ENCODE measurements around the gene CDC25A.

Gene CDC25A

DNA sequence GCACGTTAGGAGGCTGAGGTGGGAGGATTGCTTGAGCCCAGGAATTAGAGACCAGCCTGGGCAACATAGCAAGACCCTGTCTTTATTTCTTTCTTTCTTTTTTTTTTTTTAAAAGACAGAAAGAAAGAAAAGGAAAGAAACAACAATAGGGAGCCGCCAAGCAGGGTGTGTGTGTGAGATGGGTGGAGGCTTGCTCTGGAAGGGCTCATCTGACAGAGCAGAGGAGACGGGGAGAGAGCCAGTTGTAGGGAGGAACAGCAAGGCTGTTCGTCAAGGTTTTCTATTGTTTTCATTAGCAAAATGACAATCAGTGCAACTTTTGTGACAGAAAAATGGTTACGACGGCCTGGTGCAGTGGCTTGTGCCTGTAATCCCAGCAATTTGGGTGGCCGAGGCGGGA, 69.3 kb downstream of the CDC25A start:
- TF ChIP-seq, protein P1, sequence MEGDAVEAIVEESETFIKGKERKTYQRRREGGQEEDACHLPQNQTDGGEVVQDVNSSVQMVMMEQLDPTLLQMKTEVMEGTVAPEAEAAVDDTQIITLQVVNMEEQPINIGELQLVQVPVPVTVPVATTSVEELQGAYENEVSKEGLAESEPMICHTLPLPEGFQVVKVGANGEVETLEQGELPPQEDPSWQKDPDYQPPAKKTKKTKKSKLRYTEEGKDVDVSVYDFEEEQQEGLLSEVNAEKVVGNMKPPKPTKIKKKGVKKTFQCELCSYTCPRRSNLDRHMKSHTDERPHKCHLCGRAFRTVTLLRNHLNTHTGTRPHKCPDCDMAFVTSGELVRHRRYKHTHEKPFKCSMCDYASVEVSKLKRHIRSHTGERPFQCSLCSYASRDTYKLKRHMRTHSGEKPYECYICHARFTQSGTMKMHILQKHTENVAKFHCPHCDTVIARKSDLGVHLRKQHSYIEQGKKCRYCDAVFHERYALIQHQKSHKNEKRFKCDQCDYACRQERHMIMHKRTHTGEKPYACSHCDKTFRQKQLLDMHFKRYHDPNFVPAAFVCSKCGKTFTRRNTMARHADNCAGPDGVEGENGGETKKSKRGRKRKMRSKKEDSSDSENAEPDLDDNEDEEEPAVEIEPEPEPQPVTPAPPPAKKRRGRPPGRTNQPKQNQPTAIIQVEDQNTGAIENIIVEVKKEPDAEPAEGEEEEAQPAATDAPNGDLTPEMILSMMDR (IDR thresholded peaks at IDR 0.05; ENCODE audit: insufficient read depth, low read depth, low read length, missing control alignments), result no peak
- H3K4me3 ChIP-seq (ENCODE audit: low read depth, low read length), result no peak overlapping the region
- DNase-seq (ENCODE audit: low read depth), result no peak

DNA sequence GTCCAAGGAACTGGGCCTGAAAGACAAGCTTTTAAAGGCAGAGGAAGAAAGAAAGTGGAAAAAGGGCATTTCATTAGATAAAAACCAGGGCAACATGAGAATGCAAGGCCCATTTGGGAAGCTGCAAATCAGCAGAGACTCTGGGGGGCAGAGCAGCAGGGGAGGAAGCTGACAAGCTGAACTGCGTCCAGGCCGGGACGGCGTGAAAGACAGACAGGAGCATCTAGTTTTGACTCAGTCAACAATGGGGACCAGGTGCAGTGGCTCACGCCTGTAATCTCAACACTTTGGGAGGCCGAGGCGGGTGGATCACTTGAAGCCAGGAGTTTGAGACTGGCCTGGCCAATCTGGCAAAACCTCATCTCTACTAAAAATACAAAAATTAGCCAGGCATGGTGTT, 69.9 kb downstream of the CDC25A start:
- no peak overlapping the region for H3K4me3 ChIP-seq (ENCODE audit: low read depth, low read length)
- DNase-seq (ENCODE audit: low read depth), result peak; percentile 26
- TF ChIP-seq, protein P1 (IDR thresholded peaks at IDR 0.05; ENCODE audit: insufficient read depth, low read depth, low read length, missing control alignments), result no peak

DNA sequence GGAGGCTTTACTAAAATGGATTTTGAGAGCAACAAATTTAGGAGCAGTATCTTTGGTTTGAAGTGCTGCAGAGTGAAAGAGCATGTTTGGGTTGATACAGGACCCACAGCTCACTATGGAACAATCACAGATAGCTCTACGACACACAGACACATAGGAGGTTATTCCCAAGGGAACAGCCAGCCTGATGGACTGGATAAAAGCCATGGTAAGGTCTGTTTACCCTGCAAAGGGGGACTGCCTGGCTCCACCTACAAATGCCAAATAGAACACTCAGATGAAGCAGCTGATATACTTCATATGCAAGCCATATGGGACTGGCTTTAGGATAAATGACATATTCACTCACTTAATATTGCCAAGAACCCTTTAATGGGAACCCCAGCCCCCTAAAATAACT, 75.4 kb downstream of the CDC25A start:
- peak overlapping the region; percentile 38 for H3K4me3 ChIP-seq (ENCODE audit: low read depth, low read length)
- DNase-seq (ENCODE audit: low read depth), result no peak
- TF ChIP-seq, protein P1 (IDR thresholded peaks at IDR 0.05; ENCODE audit: insufficient read depth, low read depth, low read length, missing control alignments), result no peak

DNA sequence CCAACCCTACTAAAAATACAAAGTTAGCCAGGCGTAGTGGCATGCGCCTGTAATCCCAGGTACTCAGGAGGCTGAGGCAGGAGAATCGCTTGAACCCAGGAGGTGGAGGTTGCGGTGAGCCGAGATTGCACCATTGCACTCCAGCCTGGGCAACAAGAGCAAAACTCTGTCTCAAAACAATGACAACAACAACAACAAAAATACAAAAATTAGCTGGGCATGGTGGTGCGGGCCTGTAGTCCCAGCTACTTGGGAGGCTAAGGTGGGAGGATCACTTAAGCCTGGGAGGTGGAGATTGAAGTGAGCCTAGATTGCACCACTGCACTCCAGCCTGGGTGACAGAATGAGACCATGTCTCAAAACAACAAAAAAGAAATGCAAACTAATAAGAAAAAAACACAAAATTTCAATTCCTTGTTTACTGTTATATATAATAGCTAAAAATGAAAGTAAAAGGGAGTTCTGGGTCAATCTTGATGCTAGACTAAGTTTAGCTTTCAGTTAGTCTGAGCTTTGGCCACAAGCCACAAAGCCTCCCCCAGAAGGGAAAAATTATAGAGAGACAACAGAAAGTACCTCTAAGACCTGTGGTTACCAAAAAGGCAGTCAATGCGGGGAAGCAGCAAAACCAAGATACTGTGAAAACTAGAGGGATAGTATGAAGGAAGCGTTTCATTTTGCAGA, 76.0 kb downstream of the CDC25A start:
- peak overlapping the region; percentile 38 for H3K4me3 ChIP-seq (ENCODE audit: low read depth, low read length)
- DNase-seq (ENCODE audit: low read depth), result peak; percentile 91

DNA sequence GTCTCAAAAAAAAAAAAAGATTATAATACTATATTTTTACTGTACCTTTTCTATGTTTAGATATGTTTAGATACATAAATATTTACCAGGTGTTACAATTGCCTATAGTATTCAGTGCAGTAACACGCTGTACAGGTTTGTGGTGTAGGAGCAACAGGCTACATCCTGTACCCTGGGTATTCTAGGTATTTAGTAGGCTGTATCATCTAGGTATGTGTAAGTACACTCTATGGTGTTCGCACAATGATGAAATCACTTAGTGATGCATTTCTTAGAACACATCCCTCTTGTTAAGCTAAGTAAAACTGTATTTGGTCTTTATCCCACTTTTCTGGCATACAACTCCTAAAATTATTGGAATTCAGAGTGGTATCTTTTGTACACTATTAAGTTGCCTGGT, 77.8 kb downstream of the CDC25A start:
- DNase-seq (ENCODE audit: low read depth), result no peak
- no peak overlapping the region for H3K4me3 ChIP-seq (ENCODE audit: low read depth, low read length)
- TF ChIP-seq, protein P1 (IDR thresholded peaks at IDR 0.05; ENCODE audit: insufficient read depth, low read depth, low read length, missing control alignments), result no peak

DNA sequence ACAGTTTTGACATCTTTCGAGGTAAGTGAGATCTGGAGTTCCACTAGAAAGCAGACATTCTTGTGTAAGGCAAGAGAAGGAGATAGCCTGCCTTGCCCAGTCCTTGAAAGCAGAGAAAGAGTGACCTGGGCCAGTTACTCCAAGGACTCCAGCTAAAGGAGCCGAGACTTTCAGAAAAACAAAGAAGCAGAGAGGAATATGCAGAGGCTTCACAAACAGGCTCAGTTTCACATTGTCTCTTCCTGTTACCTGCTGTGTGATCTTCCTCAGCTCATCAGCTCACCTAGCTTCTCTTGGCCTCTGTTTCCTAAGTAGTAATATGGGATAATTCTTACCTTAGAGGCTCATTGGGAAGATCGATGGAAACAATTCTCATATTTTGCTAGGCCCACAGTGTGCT, 81.0 kb downstream of the CDC25A start:
- DNase-seq (ENCODE audit: low read depth), result no peak
- TF ChIP-seq, protein P1 (IDR thresholded peaks at IDR 0.05; ENCODE audit: insufficient read depth, low read depth, low read length, missing control alignments), result no peak
- no peak overlapping the region for H3K4me3 ChIP-seq (ENCODE audit: low read depth, low read length)

Measured in GM12865 (cell line).